Tibial nerve (tissue), 4 donors: ENCODE results near the gene THBS1. TPM values are rescaled to one million over a fixed set of nuclear protein-coding genes. Genes with fewer than 3 reads are reported as not detected.

ENCODE experiments used
- DNase-seq, 2 donors: peaks; one replicate each; pipeline ENCODE4 v3.0.0-alpha.2; 2019; ENCODE audit warnings: low spot score in 2 of 2
- H3K27ac ChIP-seq, 4 donors: fragments of 200-600 bp; sonication (generic) in 3 of 4; one replicate each; pipeline ENCODE4 v1.5.1; 2017 to 2019; ENCODE audit warnings: mild to moderate bottlenecking in 1 of 4
- H3K27me3 ChIP-seq, 2 donors: fragments of 200-600 bp; sonication (generic) in 1 of 2; one replicate each; pipeline versions ENCODE4 v1.5.1 to v1.6.0; 2017 to 2019
- H3K36me3 ChIP-seq, 3 donors: fragments of 200-600 bp; sonication (generic); one replicate each; pipeline ENCODE4 v1.5.1; 2018 to 2019
- H3K4me1 ChIP-seq, 4 donors: fragments of 200-600 bp; sonication (generic) in 3 of 4; one replicate each; pipeline ENCODE4 v1.5.1; 2017 to 2019
- H3K4me3 ChIP-seq, 4 donors: fragments of 200-600 bp; sonication (generic) in 3 of 4; one replicate each; pipeline ENCODE4 v1.5.1; 2017 to 2019; ENCODE audit warnings: mild to moderate bottlenecking in 1 of 4, moderate library complexity in 1 of 4
- H3K9me3 ChIP-seq, 4 donors: fragments of 200-600 bp; sonication (generic) in 3 of 4; one replicate each; pipeline ENCODE4 v1.5.1; 2017 to 2019
- CTCF ChIP-seq, 5 experiments: fragments of 200-600 bp in 3 of 5; fragments of 450-650 bp in 2 of 5; sonication (generic) in 3 of 5; IDR thresholded peaks; one replicate each; pipeline ENCODE4 v1.5.1; 2016 to 2019; ENCODE audit warnings: antibody characterized with exemption in 5 of 5, mild to moderate bottlenecking in 3 of 5, moderate library complexity in 2 of 5
- EP300 ChIP-seq, 2 donors: sonication (generic); formaldehyde crosslinking; IDR thresholded peaks; one replicate each; pipeline ENCODE4 v1.6.1; 2017; ENCODE audit warnings: antibody characterized with exemption in 2 of 2, mild to moderate bottlenecking in 1 of 2
- POLR2A ChIP-seq, 2 donors: fragments of 450-650 bp; IDR thresholded peaks; one replicate each; pipeline ENCODE4 v1.6.1; 2017; ENCODE audit warnings: antibody characterized with exemption in 2 of 2, mild to moderate bottlenecking in 2 of 2, moderate library complexity in 2 of 2
- WGBS, 2 donors: methylation state at CpG; one replicate each; pipeline ENCODE4 v1.1.5; 2018; 5-methylcytosine and 5-hydroxymethylcytosine counted together
- total RNA-seq, 4 donors: library from RNA; depleted of rRNA; stranded (reverse); fragments of >200 nt; gene quantifications; one replicate each; pipeline ENCODE4 v1.1.0, GENCODE V29; 2016

The THBS1 gene
- total RNA-seq, 4 donors from 2014 or later: 1,850 to 2,559 (median 1,931) TPM

- Histone ChIP-seq H3K27me3 (no peaks in the 10 kb centered on the region), H3K4me1 (peaks cover 0 to 41% (median 4%) of the 10 kb centered on the region in 4 donors), H3K9me3 (no peaks in the 10 kb centered on the region), H3K27ac (no peak overlapping the region), H3K36me3 (peaks cover 0 to 42% (median 0%) of the 10 kb centered on the region in 3 donors), H3K4me3 (no peak overlapping the region)
- 79 to 82% methylated on average over 2 of the region's 2 CpGs for WGBS, 2 donors
- no peak for TF ChIP-seq EP300 (IDR thresholded peaks at IDR 0.05)
- TF ChIP-seq CTCF (IDR thresholded peaks at IDR 0.05): no peak
- TF ChIP-seq POLR2A (IDR thresholded peaks at IDR 0.05): no peak
- no peak for DNase-seq
Measured at GRCh38 chr15:39597336-39597735, 16.5 kb downstream of the THBS1 start.

DNA sequence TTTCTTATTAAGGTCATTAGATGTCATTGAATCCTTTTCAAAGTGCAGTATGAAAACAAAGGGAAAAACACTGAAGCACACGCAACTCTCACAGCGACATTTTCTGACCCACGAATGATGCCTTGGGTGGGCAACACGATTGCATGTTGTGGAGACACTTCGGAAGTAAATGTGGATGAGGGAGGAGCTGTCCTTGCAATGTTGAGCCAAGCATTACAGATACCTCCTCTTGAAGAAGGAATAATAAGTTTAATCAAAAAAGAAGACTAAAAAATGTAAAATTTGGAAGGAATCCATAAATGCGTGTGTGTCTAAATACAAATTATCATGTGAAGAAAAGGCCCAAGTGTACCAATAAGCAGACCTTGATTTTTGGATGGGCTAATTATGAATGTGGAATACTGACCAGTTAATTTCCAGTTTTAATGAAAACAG, 16.9 kb downstream of the THBS1 start:
- peaks cover 0 to 38% (median 0%) of the 10 kb centered on the region in 3 donors for H3K36me3 ChIP-seq
- no peak overlapping the region for H3K4me3 ChIP-seq
- H3K9me3 ChIP-seq: no peaks in the 10 kb centered on the region
- H3K27me3 ChIP-seq: no peaks in the 10 kb centered on the region
- TF ChIP-seq POLR2A (IDR thresholded peaks at IDR 0.05) (no peak), EP300 (IDR thresholded peaks at IDR 0.05) (peak in 1 of 2 donors; percentile 54)
- no peak for DNase-seq
- WGBS, 2 donors: 75 to 77% methylated on average over 6 of the region's 6 CpGs
- peaks cover 0 to 41% (median 4%) of the 10 kb centered on the region in 4 donors for H3K4me1 ChIP-seq
- no peak overlapping the region for H3K27ac ChIP-seq

GRCh38 chr15:39598186-39598850, 17.4 kb downstream of the THBS1 start:
- Histone ChIP-seq H3K27ac (no peak overlapping the region), H3K4me1 (peaks cover 0 to 37% (median 4%) of the 10 kb centered on the region in 4 donors), H3K36me3 (peaks cover 0 to 32% (median 0%) of the 10 kb centered on the region in 3 donors), H3K27me3 (no peaks in the 10 kb centered on the region), H3K4me3 (no peak overlapping the region), H3K9me3 (no peaks in the 10 kb centered on the region)
- DNase-seq: no peak
- 34 to 50% methylated on average over 3 of the region's 3 CpGs for WGBS, 2 donors
- TF ChIP-seq EP300 (IDR thresholded peaks at IDR 0.05) (no peak), CTCF (IDR thresholded peaks at IDR 0.05) (no peak), POLR2A (IDR thresholded peaks at IDR 0.05) (no peak)

- TF ChIP-seq CTCF (IDR thresholded peaks at IDR 0.05) (no peak), POLR2A (IDR thresholded peaks at IDR 0.05) (no peak), EP300 (IDR thresholded peaks at IDR 0.05) (no peak)
- Histone ChIP-seq H3K36me3 (peaks cover 0 to 23% (median 0%) of the 10 kb centered on the region in 3 donors), H3K27me3 (no peaks in the 10 kb centered on the region), H3K4me3 (no peak overlapping the region), H3K27ac (no peak overlapping the region), H3K4me1 (peaks cover 0 to 30% (median 2%) of the 10 kb centered on the region in 4 donors), H3K9me3 (no peaks in the 10 kb centered on the region)
- WGBS, 2 donors: 64 to 72% methylated on average over 12 of the region's 12 CpGs
- no peak for DNase-seq
Measured at GRCh38 chr15:39598958-39599845, 18.3 kb downstream of the THBS1 start.

DNA sequence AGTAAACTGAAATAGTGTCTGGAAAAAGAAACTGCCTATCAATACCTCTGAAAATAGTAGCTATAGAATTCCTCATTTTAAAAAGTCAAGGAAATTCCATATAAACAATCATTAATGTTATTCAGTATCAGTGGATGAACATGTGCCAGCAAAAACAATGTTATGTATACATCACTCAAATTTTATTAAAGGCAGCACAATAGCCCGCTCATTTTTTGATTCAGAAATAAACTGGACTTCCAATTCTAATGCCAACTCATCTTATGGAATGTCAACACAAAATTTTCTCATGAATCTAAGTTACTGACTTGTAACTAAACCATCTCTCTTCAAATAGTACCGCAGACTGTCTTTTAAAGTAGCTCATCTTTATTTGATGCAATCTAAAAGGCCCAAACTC, 19.0 kb downstream of the THBS1 start:
- whole genome bisulfite sequencing, 2 donors: 62 to 66% methylated on average over 2 of the region's 2 CpGs
- Histone ChIP-seq H3K27ac (no peak overlapping the region), H3K4me3 (no peak overlapping the region), H3K9me3 (no peaks in the 10 kb centered on the region), H3K36me3 (peaks cover 0 to 17% (median 0%) of the 10 kb centered on the region in 3 donors), H3K4me1 (peaks cover 0 to 23% (median 0%) of the 10 kb centered on the region in 4 donors), H3K27me3 (no peaks in the 10 kb centered on the region)
- TF ChIP-seq POLR2A (IDR thresholded peaks at IDR 0.05): no peak
- no peak for TF ChIP-seq CTCF (IDR thresholded peaks at IDR 0.05)
- no peak for TF ChIP-seq EP300 (IDR thresholded peaks at IDR 0.05)
- DNase-seq: no peak
